ENCODE results near the gene ZFPM1. TPM values are rescaled to one million over a fixed set of nuclear protein-coding genes. Genes with fewer than 3 reads are reported as not detected.

ZFPM1 gene
- total RNA-seq, 2 experiments from 2014 or later, result 15.0 to 18.0 TPM

DNA sequence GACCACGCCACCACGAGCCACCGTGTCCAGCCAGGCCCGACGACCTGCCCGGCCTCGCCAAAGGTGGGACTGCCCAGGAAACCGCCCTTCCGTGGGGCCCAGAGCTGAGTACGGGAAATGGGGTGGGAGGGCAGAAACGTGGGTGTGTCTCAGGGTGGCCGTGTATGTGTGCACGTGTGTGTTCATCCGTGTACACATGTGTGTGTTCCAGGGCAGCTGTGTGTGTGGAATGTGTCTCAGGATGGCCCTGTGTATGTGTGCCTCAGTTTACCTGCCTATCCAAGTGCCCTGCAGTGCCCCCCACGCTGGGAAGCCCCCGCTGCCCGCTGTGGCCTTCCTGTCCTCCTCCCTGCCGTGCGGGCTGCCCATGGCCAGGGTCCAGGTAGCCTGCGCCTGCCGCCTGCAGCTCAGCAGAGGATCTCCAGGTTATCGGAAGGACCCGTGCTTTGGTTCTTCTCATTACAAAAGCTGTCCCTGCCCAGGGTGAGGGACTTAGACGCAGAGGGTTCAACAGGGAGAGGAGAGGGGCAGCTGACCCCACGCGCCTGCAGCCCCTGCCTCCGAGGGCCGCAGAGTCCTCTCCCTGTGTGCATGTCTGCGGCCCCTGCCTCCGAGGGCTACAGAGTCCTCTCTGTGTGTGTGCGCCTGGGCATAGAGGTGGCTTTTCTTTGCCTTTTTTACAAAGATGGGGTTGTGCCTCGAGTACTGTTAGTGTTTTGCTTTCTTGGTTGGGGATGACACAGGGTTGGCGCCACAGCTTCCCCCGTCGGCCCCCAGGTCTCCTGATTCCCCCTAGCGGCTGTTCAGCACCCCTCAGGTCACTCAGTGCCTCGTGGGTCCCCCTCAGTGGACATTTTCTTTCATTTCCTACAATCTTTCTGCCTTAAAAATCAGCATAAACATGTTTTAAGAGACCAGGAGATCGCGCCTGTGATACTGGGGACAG, 46.7 kb upstream of the ZFPM1 start:
- POLR2A ChIA-PET, result no interaction called here

DNA sequence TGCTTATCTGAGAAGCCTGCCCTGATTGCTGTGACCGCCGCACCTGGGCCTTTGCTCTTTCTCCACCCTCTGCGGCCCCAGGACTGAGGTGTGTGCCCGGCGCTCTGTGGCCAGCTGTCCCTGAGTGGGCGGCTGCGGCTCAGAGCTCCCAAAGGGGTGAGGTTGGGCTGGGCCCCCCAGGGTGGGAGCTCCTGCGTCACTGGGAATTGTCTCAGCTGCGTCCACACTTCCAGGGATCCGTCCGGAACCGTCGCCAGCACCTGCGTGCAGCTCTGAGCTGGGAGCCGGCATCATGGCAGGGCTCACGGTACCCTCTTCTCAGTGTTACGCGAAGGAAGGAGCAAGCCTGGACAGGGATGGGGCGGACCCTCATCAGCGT, 46.0 kb upstream of the ZFPM1 start:
- ATAC-seq, result no peak
- H3K36me3 Mint-ChIP-seq (ENCODE audit: low read depth), result no peaks in the 10 kb centered on the region
- H3K9me3 Mint-ChIP-seq, result no peaks in the 10 kb centered on the region
- POLR2A ChIA-PET, result no interaction called here
- no peak overlapping the region for H3K27ac Mint-ChIP-seq
- CTCF ChIA-PET, result no interaction called here
- intact Hi-C loops (cut with micrococcal nuclease), result no loop called here
- DNase-seq, result no peak
- TF ChIP-seq, protein P1, sequence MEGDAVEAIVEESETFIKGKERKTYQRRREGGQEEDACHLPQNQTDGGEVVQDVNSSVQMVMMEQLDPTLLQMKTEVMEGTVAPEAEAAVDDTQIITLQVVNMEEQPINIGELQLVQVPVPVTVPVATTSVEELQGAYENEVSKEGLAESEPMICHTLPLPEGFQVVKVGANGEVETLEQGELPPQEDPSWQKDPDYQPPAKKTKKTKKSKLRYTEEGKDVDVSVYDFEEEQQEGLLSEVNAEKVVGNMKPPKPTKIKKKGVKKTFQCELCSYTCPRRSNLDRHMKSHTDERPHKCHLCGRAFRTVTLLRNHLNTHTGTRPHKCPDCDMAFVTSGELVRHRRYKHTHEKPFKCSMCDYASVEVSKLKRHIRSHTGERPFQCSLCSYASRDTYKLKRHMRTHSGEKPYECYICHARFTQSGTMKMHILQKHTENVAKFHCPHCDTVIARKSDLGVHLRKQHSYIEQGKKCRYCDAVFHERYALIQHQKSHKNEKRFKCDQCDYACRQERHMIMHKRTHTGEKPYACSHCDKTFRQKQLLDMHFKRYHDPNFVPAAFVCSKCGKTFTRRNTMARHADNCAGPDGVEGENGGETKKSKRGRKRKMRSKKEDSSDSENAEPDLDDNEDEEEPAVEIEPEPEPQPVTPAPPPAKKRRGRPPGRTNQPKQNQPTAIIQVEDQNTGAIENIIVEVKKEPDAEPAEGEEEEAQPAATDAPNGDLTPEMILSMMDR (IDR thresholded peaks at IDR 0.05), result no peak
- H3K4me3 Mint-ChIP-seq, result no peak overlapping the region
- H3K4me1 Mint-ChIP-seq (ENCODE audit: low read depth), result peaks cover 5% of the 10 kb centered on the region
- no peaks in the 10 kb centered on the region for H3K27me3 Mint-ChIP-seq

More for the DNA sequence above, 46.7 kb upstream of the ZFPM1 start:
- H3K27me3 Mint-ChIP-seq, result no peaks in the 10 kb centered on the region
- peaks cover 5% of the 10 kb centered on the region for H3K4me1 Mint-ChIP-seq (ENCODE audit: low read depth)
- ATAC-seq (no peak), DNase-seq (no peak)
- no peaks in the 10 kb centered on the region for H3K9me3 Mint-ChIP-seq
- no peaks in the 10 kb centered on the region for H3K36me3 Mint-ChIP-seq (ENCODE audit: low read depth)
- intact Hi-C loops (cut with micrococcal nuclease), result no loop called here
- CTCF ChIA-PET, result no interaction called here
- no peak overlapping the region for H3K4me3 Mint-ChIP-seq
- no peak overlapping the region for H3K27ac Mint-ChIP-seq
- TF ChIP-seq, protein P1 (IDR thresholded peaks at IDR 0.05), result no peak

DNA sequence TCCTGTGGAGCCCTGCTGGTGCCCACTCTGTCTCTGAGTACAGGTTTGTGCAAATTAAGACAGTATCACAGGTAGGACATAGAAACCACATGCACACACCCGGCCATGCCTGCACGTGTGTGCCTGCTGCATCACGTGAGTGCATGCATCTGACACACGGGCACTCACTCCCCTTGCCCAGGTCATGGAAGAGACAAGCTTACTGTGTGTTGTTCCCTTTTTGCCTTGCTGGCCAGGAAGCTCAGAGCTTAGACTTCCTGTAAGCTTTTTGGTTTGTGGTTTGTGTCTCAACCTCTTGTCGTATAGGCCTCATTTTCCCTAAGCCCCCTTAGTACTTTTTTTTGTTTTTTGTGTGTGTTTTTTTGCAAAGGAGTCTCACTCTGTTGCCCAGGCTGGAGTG, 45.3 kb upstream of the ZFPM1 start:
- CTCF ChIA-PET, result no interaction called here
- TF ChIP-seq, protein P1 (IDR thresholded peaks at IDR 0.05), result no peak
- Mint-ChIP-seq H3K9me3 (no peaks in the 10 kb centered on the region), H3K27ac (no peak overlapping the region), H3K36me3 (ENCODE audit: low read depth) (no peaks in the 10 kb centered on the region), H3K27me3 (no peaks in the 10 kb centered on the region), H3K4me1 (ENCODE audit: low read depth) (peaks cover 5% of the 10 kb centered on the region), H3K4me3 (no peak overlapping the region)
- DNase-seq, result no peak
- POLR2A ChIA-PET, result no interaction called here
- intact Hi-C loops (cut with micrococcal nuclease), result no loop called here
- ATAC-seq, result no peak

DNA sequence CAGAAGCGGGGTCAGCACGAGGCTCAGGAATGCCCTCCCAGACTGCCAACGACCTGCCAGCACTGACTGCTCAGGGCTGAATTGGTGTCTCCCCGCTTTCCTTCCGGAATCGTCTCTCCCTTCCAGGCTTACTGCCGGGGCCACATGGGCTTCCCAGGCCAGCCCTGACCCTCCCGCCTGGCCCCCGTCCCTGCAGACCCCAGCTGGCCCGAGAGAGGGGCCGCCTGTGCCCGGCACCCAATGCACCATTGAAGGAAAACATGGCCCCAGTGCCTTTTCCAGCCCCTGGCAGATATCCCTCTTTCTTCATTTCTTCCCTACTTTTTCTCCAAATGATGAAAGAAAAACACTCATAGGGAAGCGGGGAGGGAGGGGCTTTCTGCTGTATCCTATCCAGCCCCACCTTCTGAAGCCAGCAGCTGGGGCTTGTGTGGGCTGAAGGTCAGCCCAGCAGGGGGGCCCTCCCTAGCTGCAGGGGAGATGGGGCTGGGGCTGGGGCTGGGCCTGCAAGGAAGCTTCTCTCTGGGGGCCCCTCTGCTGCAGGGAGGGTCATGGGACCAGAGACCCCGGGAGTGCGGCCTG, 44.4 kb upstream of the ZFPM1 start:
- peaks cover 5% of the 10 kb centered on the region for H3K4me1 Mint-ChIP-seq (ENCODE audit: low read depth)
- DNase-seq (no peak), ATAC-seq (no peak)
- H3K9me3 Mint-ChIP-seq, result no peaks in the 10 kb centered on the region
- H3K27me3 Mint-ChIP-seq, result no peaks in the 10 kb centered on the region
- CTCF ChIA-PET, result no interaction called here
- H3K27ac Mint-ChIP-seq, result no peak overlapping the region
- POLR2A ChIA-PET, result no interaction called here
- H3K4me3 Mint-ChIP-seq, result no peak overlapping the region
- no peaks in the 10 kb centered on the region for H3K36me3 Mint-ChIP-seq (ENCODE audit: low read depth)
- TF ChIP-seq, protein P1 (IDR thresholded peaks at IDR 0.05), result no peak
- intact Hi-C loops (cut with micrococcal nuclease), result no loop called here

Measured in activated CD8-positive, alpha-beta T cell treated with anti-CD3 and anti-CD28 coated beads for 36 hours (primary cell).